GM19395 (cell line): ENCODE data around the gene TMEM161B.
A peak's percentile ranks its signal among the peaks of the same experiment; 100 is the strongest.
"Not testable (repeated sequence)": the region's sequence is repeated elsewhere in the genome, so short reads cannot be mapped to it uniquely, and the experiment has no call there.

Source experiments
- ATAC-seq: cut with Tn5 transposase; IDR thresholded peaks from one replicate; pipeline ENCODE4 v1.9.1; 2021; ENCODE audit warnings: mild to moderate bottlenecking, moderate library complexity; ENCODE audit not compliant: unreplicated experiment

Gene TMEM161B

DNA sequence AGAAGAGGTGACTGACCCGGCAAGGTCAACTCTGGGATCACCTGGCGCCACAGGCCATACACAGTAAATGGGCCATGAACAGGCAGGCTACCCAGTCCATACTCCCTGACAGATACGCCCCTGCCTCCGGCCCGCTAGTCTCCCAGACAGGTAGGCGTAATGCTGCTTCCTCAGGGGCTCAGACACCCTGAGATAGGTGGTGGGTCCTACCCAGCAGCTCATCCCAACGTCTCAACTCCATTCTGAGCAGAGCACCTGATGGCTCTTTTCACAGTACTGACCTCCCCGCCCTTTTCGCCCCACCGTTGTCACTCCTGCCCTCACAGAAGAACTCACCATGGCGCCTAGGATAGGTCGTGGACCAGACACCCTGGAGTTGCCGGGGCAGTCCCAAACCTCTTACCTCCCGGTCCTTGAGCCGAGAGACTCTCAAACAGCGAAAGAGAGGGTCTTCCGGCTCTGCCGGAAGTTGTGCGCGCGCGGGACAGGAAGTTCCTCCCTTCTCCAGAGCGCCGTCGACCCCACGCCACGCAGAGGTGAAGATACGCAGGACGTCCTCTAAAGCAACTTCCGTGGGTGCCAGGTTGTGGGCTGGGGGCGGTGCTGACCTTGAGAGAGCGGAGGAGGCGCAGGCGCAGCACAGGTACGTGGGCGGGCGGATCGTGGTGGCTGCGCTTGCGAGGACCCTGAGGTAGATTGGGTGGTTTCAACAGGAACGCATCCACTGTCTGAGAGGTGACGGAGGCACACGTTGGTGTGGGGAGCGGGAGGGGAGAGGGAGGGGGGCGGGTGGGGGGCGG is at the start of gene TMEM161B:
Gene TMEM161B, minus strand, starts transcription at position 461 of the 800 bp plus-strand sequence. Its CDS starts 122 bp downstream, at position 339.
- ATAC-seq: peak; percentile 99

GRCh38 chr5:88304356-88304755 is 35.7 kb upstream of the TMEM161B start:
- no peak for ATAC-seq

- ATAC-seq: no peak
These were observed 29.8 kb upstream of the TMEM161B start for GRCh38 chr5:88298425-88298824.

GRCh38 chr5:88290801-88291200 is 22.2 kb upstream of the TMEM161B start:
- no peak for ATAC-seq

- ATAC-seq: no peak
These were observed 20.0 kb upstream of the TMEM161B start for GRCh38 chr5:88288528-88289197.

DNA sequence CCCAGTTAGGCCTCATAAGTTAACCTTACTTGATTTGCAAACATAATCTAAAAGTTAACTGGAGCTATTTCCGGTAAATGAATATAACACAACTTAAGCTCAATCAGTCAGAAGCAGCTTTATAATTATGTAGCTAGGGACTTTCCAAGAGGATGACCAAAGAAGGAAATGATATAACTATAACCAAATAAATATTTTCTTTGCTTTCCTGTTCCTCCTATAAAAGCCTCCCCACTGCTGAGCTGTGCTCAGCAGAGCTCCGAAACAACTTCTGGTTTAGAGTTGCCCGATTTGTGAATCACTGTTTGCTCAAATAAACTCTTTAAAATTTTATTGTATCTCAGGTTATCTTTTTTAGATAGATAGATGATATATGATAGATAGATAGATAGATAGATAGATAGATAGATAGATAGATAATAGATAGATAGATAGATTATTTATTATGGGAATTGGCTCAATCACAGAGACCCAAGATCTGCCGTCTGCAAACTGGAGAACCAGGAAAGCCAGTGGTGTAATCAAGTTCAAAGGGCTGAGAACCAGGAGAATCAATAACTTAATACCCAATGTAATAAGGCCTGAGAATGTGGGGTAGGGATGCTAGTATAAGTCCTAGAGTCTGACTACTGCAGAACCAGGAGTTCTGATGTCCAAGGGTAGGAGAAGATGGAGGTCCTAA is 19.3 kb upstream of the TMEM161B start:
- ATAC-seq: no peak

GRCh38 chr5:88287302-88287701 is 18.7 kb upstream of the TMEM161B start:
- ATAC-seq: no peak

DNA sequence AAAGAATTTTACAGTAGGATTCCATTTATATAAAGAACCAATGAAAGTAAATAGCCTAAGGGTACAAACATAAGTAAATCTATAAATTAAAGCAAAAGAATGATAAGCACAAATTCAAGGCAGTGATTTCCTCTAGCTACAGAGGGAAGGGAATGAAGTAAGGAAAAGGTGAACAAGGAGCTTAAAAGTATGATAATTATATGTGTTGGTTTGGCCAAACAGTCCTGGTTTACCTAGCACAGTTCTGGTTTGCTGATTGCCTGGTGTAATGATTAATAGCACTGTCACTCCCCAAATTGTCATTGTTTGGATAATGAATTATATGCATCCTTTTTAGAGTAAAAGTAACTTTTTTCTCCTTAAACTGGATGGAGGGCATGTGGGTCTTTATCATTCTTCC is 15.0 kb upstream of the TMEM161B start:
- ATAC-seq: no peak

GRCh38 chr5:88281322-88281721 is 12.7 kb upstream of the TMEM161B start:
- no peak for ATAC-seq

DNA sequence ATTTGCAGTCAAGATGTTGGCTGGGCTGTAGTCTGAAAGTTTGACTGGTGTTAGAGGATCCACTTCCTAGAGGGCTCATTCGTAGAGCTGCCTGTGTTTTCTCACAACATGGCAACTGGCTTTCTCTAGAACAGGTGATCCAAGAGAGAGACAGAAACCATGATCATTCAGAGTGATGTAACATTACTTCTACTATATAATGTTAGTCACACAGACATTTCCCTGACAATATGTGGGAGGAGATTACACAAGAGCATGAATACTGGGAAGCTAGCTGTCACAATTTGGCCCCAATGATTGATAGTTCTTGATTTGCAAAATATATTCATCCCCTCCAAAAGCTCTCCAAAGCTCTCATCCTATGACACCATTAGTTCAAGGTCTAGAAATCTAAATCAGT is 10.9 kb upstream of the TMEM161B start:
- no peak for ATAC-seq

- ATAC-seq: no peak
These were observed 7.7 kb upstream of the TMEM161B start for GRCh38 chr5:88276378-88276777.

GRCh38 chr5:88275581-88275980 is 6.9 kb upstream of the TMEM161B start:
- no peak for ATAC-seq

DNA sequence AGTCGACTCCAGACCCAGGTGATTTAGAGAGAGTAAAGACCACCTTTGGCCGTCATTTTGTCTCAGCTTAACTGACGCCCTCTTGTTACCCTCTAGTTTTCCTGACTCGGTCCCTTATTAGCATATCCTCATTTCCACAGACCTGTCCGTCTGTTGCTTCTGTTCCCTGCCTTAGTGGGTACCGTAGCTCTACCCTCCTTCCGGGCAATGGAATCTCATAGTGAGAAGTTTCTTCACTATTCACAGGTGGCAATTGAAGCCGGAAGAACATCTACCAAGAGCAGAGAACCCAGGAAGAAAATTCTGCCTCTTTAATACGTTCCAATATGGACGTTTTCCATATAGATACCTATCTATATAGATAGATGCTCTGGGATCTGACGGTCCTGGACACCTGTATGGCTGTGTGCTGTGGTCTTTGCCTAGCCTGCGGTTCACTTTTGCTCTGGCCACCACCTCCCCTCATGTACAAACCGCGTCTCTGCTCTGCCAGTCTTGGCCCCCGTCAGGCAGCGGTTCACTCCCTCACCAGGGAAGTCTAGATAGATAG is 652 bp upstream of the TMEM161B start:
- peak; percentile 20 for ATAC-seq

- not testable (repeated sequence) for ATAC-seq
These were observed 4.1 kb downstream of the TMEM161B start for GRCh38 chr5:88264565-88264964.

- ATAC-seq: no peak
These were observed 5.3 kb downstream of the TMEM161B start for GRCh38 chr5:88263349-88263748.

DNA sequence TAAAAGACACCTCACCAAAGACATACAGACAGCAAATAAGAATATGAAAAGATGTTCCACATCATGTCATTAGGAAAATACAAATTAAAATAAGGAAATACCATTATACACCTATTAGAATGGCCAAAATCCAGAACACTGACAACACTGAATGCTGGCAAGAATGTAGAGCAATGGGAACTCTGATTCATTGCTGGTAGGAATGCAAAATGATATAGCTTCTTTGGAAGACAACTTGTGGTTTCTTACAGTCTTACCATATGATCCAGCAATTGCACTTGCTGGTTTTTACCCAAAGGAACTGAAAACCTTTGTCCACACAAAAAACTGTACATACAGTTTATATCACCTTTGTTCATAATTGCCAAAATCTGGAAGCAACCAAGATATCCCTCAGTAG is 6.5 kb downstream of the TMEM161B start:
- no peak for ATAC-seq

DNA sequence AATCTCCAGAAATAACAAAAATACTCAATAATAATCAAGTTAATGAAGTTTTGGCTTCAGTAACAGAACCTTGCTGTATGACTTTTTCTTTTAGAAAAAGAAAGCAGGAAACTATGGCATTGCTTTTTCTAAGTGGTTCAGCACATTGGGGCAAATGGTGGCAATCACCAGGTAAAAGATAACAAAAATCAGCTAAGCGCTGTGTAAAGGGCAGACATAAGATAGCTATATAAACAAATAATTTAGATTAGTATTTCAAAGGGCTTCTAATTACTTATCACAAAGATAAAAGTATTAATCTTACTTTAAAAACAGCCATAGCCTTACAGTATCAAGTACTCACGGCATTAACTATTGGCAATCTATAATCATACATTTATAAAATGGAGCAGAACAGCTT is 10.0 kb downstream of the TMEM161B start:
- ATAC-seq: no peak

GRCh38 chr5:88256872-88257271 is 11.8 kb downstream of the TMEM161B start:
- ATAC-seq: no peak

- ATAC-seq: no peak
These were observed 12.6 kb downstream of the TMEM161B start for GRCh38 chr5:88256037-88256436.

DNA sequence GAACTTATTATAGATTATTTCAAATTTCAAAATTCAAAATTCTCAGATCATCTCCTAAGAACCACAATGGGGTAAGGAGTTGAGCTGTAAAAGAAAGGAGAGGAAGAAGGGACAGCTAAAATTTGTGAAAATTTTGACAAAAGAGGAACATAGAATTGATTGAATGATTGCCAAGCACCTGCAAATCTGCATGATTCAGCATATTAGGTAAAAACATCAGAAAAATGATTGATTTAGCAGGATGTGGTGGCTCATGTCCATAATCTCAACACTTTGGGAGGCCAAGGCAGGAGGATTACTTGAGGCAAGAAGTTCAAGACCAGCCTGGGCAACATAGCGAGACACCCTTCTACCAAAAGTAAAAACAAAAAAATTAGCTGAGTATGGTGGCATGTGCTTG is 14.3 kb downstream of the TMEM161B start:
- ATAC-seq: no peak

GRCh38 chr5:88251048-88251711 is 17.5 kb downstream of the TMEM161B start:
- ATAC-seq: peak; percentile 51
